Measurements from ENCODE around the gene RASGEF1C. TPM values are rescaled to one million over a fixed set of nuclear protein-coding genes. Genes with fewer than 3 reads are reported as not detected.
"Not testable (repeated sequence)": the region's sequence is repeated elsewhere in the genome, so short reads cannot be mapped to it uniquely, and the experiment has no call there.

Gene RASGEF1C
- total RNA-seq, 1 donor from 2014 or later = 1.1 TPM

DNA sequence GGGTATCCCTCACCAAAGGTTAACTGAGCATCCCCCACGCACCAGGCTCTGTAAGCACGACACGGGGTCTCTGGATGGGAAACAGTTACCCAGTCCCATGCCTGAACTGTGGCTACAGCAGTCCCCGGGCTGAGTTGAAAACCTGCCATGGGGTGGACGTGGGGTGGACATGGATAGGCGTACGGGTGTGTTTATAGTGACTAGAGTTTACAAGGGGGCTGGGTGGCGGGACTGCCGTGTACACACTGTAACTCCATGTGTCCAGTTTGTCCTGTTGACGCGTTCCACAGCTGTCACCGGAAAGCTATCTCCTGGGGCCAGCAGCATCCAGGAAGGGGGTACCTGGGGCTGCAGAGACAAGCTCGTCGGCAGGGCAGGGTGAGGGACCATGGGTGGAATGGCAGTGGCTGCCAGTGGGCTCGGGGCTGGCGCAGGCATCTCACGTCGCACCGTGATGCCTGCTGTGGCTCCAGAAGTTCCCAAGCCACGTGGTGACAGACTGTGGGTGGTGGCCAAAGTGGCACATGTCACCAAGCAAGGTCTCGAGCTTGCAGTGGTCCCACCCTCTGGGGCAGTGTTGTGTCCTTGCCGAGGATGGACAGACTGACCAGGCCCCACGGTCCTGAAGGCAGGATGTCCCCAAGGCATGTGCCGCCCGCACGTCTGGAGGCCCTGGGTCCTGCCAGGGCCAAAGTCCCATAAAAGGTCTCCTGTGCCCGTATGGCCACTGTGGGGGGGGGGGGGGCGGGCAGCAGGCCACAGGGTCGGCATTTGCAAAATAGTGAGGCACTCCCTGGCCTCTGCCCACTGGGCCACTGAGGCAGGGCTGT is 108.2 kb downstream of the RASGEF1C start:
- no peak for DNase-seq (ENCODE audit: low spot score)

DNA sequence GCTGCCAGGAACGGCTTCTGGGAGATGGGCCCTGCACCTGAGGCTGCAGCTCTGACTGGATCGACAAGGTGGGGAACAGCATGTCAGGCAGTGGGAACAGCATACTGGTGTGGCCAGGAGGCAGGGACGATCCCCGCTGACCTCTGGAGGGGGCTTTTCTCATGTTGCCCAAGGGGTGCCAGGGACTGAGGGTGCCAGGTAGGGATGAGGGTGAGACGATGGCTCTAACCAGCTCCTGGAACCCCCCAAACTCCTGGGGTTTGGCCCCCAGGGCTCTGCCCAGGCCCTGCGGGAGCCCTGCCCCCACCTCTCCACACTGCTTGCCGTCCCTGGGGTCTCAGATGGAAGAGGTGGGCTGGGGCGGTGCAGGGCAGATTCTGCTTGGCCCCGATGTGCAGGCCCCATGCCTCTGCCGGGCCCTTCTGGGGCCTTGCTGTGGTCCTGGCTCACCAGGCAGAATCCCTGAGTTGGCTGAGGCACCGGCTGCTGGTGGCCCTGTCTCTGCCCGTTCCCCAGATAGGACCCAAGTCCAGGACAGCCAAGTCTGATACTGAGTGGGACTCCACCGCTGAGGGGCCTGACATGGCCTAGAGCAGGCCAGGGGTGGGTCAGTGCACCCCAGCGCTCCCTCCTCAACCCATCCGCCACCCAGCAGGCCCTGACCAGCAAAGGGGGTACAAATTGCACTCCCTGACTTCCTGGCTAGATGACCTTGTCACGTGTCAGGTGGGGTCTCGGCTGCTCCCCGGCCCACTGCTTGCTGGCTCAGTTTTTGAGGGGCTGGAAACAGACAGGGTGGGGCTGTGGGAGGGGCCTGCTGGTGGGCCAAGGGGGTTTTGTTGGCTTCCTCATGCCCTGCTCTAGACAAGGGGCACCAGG is 109.0 kb downstream of the RASGEF1C start:
- no peak for DNase-seq (ENCODE audit: low spot score)

DNA sequence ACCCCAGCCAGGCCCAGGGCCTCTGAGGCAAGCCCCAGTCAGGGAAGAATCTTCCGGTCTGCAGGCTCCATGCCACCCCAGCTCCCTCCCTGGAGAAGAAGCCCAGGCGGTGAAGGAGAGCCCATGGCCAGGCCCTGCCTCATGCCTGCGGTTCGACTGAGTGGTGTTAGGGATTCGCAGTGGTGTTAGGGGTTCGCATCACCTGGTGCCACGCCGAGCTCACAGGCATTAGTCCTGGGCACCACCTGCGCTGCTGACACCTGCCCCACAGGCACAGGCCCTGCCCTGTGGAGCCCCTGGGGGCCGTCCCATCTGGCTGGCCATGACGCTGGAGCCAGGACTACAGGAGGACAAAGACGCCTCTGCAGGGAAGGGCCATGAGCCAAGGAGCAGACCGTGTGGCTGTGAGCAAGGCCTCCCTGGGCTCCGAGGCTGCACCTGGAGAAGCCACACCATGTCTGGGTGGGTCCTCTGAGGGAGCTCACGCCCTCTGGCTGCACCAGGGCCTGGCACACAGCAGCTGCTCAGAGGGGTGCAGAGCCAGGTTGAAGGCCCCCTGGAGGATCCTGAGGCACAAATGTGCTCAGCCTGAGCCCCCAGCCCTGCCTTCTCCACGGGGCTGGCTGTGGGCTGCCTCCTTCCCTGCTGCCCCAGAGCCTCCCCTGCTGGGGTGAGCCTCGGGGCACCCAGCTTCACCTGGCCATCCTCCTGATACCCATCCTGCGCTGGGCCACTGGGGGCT is 109.8 kb downstream of the RASGEF1C start:
- DNase-seq (ENCODE audit: low spot score) = no peak

DNA sequence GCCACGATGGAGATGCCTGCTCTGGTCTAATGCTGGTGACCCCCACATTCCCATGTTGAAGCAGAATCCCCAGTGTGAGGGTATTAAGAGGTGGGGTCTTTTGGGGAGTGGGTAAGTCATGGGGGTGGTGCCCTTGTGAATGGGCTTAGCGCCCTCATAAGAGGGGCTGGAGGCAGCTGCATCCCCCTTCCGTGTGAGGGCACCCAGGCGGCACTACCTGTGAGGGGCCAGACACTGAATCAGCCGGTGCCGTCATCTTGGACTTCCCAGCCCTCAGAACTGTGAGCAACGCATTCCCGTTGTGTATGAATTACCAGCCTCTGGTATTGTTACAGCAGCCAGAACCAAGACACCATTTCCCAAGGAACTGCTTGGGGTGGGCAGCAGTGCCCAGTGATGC is 110.5 kb downstream of the RASGEF1C start:
- no peak for DNase-seq (ENCODE audit: low spot score)

DNA sequence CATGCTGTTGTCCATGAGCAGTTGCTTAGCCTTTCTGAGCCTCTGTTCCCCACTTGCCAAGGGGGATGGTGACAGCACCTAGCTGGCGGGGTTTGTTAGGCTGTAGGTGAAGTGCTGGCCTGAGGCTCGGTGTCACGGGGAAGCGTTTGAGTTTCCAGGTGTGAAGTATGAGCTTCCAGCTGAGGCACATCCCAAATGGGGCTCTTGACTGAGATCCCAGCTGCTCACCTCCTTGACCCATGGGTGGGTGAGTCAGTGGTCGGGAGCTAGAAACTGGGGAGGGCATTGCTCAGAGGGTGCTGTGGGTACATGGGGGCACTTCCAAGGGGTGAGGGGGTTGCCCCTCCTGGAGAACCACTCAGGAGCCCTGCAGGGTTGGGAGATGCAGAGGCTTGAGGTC is 111.1 kb downstream of the RASGEF1C start:
- DNase-seq (ENCODE audit: low spot score) = no peak

DNA sequence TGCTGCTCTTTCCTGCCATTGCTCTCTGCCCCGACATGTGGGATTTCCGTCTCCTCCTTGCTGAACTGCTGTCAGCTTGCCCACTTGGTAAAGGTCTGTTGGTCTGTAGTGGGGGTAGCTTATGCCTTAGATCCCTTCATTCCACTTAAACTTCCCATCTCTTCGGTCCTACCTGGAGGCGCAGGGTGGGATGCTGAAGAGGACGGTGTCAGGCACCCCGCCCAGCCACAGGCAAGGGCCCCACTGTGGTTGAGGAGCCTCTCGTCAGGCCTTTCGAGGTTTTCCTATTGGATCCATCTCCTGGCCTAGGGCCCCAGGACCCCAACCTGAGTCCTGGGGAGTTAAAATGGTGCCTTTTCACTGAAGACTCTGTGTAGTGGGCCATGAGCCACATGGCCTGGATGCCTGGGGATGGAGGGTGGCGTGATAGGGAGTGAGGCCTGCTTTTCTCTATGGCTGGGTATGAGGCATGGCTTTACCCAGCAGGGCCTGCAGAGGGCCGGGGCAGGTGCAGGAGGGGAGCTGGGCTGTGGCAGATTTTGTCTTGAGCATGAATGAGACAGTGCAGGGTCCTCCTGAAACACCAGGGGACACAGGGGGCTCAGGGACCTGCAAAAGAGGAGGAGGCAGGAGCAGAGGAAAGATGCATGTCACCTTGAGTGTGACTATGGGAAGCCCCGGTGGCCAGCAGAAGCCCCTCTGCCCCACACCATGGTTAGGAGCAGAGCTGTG is 111.7 kb downstream of the RASGEF1C start:
- no peak for DNase-seq (ENCODE audit: low spot score)

DNA sequence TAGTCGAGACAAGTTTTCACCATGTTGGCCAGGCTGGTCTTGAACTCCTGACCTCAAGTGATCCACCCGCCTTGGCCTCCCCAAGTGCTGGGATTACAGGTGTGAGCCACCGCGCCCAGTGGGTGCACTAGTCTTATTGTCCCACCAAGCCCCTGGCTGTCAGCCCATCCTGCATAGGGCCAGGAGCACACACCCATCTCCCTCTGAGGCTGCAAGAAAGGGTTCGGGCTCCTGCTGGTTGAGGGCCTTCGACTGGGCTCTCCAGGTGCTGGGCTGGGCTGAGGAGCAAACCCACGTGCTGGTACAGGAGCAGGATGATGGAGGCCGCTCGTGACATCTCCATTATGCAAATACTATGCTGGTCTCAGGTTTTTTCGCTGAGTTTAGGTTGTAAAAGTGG is 112.4 kb downstream of the RASGEF1C start:
- DNase-seq (ENCODE audit: low spot score) = no peak

DNA sequence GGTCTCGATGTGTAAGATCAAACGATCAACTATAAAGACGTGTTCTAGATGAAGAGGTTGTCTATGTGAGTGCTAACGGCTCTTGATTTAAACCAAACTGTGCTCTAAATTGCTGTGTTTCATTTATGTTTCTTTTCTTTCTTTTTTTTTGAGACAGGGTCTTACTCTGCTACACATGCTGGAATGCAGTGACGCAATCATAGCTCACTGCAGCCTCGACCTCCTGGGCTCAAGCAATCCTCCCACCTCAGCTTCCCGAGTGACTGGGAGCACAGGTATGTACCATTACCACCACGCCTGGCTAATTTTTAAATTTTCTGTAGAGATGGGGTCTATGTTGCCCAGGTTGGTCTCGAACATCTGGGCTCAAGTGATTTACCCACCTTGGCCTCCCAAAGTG is 113.5 kb downstream of the RASGEF1C start:
- no peak for DNase-seq (ENCODE audit: low spot score)

DNA sequence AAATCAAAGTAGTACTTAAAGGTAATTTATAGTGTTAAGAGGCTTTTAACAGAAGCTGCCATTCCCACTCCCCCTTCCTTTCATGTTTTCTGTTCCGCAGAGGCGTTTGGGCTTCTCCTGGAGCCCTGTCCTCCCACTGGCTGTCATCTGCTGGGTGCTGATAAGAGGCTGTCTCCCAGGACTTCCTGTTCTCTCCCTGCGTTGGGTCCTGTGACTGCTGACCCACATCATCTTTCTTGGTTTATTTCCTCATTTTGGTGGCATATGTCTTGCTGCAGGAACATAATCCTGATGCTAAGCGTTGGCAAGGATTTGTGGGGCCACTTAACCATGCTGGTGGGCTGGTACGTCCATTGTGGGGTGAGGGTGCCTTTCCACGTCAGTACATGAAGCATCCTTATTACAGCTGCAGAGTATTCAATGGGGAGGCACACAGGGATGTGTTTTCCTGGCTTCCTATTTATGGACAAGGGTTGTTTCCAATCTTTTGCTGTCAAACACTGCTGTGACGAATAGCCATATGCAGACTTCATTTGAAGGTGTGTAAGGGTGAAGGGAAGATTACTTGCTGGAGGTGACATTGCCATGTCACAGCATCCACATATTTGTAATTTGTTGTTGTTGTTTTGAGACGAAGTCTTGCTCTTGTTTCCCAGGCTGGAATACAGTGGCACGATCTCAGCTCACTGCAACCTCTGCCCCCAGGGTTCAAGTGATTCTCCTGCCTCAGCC is 115.2 kb downstream of the RASGEF1C start:
- peak; percentile 25 for DNase-seq (ENCODE audit: low spot score)

DNA sequence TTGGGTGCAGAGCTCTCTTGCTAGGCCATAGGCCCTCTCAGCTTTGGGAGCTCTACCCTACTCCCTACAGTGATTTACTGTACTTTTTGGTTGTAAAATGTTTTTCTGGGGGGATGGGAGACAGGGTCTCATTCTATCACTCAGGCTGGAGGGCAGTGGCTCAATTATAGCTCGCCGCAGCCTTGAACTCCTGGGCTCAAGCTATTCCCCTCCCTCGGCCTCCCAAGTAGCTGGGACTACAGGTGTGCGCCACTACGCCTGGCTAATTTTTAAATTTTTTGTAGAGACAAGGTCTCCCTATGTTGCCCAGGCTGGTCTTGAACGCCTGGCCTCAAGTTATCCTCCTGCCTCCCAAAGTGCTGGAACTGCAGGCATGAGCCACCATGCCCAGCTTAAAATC is 115.8 kb downstream of the RASGEF1C start:
- DNase-seq (ENCODE audit: low spot score) = no peak

DNA sequence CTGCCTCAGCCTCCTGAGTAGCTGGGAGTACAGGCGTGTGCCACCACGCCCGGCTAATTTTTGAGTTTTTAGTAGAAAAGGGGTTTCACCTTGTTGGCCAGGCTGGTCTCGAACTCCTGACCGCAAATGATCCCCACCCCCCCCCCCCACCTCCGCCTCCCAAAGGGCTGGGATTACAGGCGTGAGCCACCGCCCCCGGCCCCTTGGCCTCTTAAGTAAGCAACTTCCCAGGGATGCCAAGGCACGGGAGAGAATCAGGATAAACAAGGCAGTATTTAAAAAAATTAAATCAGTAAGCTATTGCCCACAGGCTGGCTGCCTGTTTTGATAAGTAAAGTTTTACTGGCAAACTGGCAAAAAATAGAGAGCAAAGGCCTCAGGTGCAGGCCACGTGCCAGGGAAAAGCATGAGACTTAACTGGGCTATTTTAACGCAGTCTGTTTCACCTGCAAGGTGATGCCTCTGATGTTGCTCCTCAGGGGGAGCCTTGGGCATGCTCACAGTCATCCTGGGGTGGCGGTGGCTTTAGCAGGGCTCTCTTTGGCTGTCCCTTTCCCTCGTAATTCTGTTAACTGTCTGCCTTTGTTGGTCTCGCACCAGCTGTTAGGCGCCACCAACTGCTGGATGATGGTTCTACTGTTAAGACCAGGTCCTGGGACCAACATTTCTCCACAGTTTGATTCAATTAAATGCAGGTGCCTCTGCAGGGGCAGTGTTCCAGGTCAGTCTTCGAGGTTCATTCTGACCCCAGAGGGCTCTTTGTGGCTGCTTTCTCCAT is 118.1 kb downstream of the RASGEF1C start:
- DNase-seq (ENCODE audit: low spot score) = peak; percentile 27

DNA sequence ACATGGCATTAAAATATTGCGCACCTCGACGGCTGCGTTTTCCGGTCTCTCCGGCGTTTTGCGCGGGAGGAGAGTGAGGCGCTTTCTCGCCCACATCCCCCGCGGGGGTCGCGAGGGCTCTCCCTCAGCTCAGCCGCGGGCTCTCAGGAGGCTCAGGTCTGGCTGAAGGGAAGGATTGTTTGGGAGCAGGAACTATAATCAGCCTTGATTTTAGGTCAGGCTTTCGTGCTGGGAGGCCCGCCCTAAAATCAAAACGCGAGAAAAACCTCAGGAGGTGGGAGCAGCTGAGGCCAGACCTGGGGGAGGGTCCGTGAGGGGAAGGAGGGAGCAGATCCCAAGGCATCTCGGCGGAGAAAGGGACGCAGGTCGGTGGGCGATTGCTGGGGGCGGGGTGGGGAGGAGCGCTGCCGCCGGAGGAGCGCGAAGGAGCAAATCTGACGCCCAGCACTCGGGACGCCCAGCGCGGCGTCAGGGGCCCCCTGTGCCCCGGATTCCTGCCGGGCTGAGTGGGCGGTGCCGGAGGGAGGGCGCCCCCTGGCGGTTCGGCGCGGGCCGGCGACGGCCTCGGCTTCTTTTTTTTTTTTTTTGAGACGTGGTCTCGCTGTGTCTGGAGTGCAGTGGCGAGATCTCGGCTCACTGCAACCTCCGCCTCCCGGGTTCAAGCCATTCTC is 118.8 kb downstream of the RASGEF1C start:
- peak; percentile 62 for DNase-seq (ENCODE audit: low spot score)

DNA sequence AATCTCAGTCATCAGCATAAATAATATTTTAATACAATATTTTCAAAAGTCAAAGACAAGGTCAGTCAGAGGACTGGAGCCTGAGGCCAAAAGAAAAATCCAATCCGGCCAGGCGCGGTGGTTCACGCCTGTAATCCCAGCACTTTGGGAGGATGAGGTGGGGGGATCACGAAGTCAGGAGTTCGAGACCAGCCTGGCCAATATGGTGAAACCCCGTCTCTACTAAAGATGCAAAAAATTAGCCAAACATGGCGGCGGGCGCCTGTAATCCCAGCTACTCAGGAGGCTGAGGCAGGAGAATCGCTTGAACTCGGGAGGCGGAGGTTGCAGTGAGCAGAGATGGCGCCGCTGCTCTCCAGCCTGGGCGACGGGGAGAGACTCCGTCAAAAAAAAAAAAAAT is 119.4 kb downstream of the RASGEF1C start:
- not testable (repeated sequence) for DNase-seq (ENCODE audit: low spot score)

DNA sequence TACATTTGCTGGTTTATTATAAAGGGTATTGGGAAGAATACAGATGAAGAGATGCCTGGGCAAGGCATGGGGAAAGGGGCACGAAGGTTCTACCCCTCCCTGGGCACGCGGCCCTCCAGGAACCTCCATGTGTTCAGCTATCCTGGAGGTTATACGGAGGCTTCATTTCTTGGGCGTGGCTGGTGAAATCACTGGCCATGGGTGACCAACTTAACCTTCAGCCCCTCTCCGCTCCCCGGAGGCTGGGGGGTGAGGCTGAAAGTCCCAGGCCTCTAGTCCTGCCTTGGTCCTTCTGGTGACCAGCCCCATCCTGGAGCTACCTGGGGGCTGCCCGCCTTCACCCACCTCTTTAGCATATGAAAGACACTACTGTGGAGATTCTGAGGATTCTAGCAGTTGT is 120.5 kb downstream of the RASGEF1C start:
- no peak for DNase-seq (ENCODE audit: low spot score)

DNA sequence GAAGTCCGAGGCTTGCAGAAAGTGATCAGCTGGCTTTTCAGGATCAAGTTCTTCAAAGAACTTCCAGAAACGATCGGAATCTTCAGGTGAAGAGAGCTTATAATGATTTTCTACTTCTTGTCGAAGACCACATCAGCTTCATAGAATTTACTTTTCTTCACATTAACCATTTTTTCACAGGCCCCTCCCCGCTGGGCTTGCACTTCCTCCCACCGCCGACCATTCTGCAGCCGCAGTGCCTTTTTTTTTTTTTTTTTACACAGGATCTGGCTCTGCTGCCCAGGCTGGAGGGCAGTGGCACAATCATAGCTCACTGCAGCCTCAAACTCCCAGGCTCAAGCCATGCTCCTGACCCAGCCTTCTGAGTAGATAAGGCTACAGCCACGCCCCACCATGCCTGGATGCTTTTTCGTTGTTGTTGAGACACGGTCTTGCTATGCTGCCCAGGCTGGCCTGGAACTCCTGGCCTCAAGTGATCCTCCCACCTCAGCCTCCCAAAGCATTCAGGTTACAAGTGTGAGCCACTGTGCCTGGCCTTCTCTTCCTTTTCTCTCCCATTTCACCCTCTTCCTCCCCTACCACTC is 122.1 kb downstream of the RASGEF1C start:
- no peak for DNase-seq (ENCODE audit: low spot score)

DNA sequence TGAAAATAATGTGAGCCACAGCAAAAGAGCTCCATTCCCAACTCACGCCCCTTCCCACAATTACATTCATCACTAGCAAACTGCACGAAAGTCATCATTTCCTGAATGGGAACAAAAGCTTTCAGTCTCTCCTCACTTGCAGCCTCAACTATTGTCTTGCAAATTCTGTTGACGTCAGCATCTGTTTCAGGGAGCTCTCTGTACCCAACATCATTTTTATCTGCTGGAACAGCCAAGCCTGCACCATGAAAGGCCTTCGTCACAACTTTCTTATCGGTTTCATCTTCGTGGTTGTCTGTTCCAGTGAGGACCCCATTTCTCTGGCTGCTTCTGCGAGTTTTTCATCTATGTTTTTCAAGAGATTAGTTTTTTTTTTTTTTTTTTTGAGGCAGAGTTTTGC is 123.2 kb downstream of the RASGEF1C start:
- no peak for DNase-seq (ENCODE audit: low spot score)

DNA sequence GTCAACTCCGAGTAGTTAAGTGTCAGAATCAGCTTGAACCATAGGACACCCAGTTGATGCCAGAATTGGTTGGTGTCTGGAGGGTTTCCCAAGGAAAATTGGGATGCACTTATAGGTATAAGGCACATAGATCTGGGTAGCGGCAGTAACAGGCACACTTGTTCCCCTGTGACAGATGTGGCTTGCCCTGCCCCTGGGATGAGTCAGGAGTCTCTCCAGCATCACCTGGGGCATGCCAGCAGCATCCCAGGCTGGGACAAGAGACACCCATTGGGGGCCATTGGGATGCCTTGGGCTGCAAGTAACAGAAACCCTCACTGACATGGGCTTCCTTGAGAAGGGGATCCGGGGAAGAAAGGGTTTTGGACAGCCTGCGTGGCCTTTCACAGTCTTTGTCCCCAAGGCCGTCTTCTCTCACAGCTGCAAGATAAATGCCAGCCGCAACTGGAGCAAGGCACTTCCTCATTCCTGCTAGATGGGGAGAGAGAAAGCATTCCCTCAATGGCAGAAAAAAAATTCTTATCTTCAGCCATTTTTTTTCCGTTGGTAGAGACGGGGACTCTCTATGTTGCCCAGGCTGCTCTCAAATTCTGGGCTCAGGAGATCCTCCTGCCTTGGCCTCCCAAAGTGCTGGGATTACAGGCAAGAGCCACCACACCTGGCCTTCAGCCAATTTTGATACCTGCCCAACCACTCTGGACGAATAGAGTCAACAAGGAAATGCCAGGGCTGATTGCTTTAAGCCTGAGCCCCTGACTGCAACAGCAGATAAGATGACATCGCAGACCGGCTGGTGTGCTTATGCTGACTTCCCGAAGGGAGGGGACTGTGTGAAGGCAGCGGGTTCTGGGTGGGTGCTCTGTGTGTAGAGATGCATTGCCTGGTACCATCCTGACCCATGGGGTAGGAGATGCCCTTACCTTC is 124.1 kb downstream of the RASGEF1C start:
- DNase-seq (ENCODE audit: low spot score) = peak; percentile 77

DNA sequence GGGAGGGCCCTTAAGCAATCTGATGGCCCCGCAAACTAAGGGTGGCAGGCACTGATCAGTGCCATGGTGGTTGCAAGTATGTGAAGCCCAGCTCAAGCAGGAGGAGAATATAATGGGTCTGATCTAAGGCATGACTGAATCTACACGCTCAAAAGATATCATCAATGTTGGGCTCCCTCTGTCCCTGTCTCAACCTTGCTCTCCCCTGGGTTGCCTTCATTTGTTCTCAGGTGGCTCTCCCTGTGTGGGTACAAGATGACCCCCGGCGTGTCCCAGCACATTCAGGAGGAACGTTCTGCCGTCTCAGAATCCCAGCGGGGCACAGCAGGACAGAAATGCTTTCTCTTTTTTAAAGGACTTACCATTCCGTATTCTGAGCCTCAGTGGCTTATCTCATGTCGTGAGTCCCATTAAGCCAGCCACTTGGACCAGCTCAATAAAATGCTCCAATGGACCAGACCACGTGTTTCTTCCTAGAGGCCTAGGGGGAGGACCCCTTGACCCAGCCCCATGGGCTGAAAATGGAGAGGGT is 125.4 kb downstream of the RASGEF1C start:
- no peak for DNase-seq (ENCODE audit: low spot score)
